ENCODE results near the gene ATP5PD. TPM values are rescaled to one million over a fixed set of nuclear protein-coding genes. Genes with fewer than 3 reads are reported as not detected.
"Not testable (repeated sequence)": the region's sequence is repeated elsewhere in the genome, so short reads cannot be mapped to it uniquely, and the experiment has no call there.

ATP5PD gene
- total RNA-seq, 1 donor from 2014 or later: 219 TPM

- not testable (repeated sequence) for DNase-seq (ENCODE audit: low read depth in 2 of 2)
These were observed 21.4 kb downstream of the ATP5PD start for GRCh38 chr17:75025398-75025734.

GRCh38 chr17:75024686-75025397 lies 21.9 kb downstream of the ATP5PD start:
- DNase-seq (ENCODE audit: low read depth in 2 of 2): no peak

GRCh38 chr17:75020331-75021110 lies 26.2 kb downstream of the ATP5PD start:
- no peak for DNase-seq (ENCODE audit: low read depth in 2 of 2)

- DNase-seq (ENCODE audit: low read depth in 2 of 2): no peak
These were observed 27.1 kb downstream of the ATP5PD start for GRCh38 chr17:75019710-75020109.

- DNase-seq (ENCODE audit: low read depth in 2 of 2): no peak
These were observed 27.6 kb downstream of the ATP5PD start for GRCh38 chr17:75019146-75019545.

GRCh38 chr17:75013092-75013559 lies 33.6 kb downstream of the ATP5PD start:
- DNase-seq (ENCODE audit: low read depth in 2 of 2): peak in 1 of 2 donors; percentile 20

GRCh38 chr17:75012346-75013091 lies 34.2 kb downstream of the ATP5PD start, which contains the start of gene MRPL58:
Gene MRPL58 (plus strand): TSS chr17:75012670. CDS start chr17:75012687, 17 bp downstream.
- peak; percentile 88 for DNase-seq (ENCODE audit: low read depth in 2 of 2)

GRCh38 chr17:75012096-75012345 lies 34.7 kb downstream of the ATP5PD start:
- no peak for DNase-seq (ENCODE audit: low read depth in 2 of 2)

- DNase-seq (ENCODE audit: low read depth in 2 of 2): peak; percentile 46 to 82
These were observed 35.2 kb downstream of the ATP5PD start for GRCh38 chr17:75011401-75012095.

- peak; percentile 84 to 98 for DNase-seq (ENCODE audit: low read depth in 2 of 2)
These were observed 35.9 kb downstream of the ATP5PD start for GRCh38 chr17:75010683-75011400.

- DNase-seq (ENCODE audit: low read depth in 2 of 2): no peak
These were observed 37.5 kb downstream of the ATP5PD start for GRCh38 chr17:75009139-75009724.

- no peak for DNase-seq (ENCODE audit: low read depth in 2 of 2)
These were observed 38.4 kb downstream of the ATP5PD start for GRCh38 chr17:75008373-75008772.

GRCh38 chr17:75006653-75007052 lies 40.1 kb downstream of the ATP5PD start:
- peak in 1 of 2 donors; percentile 40 for DNase-seq (ENCODE audit: low read depth in 2 of 2)

GRCh38 chr17:75006084-75006483 lies 40.7 kb downstream of the ATP5PD start:
- DNase-seq (ENCODE audit: low read depth in 2 of 2): not testable (repeated sequence)

GRCh38 chr17:75005291-75005690 lies 41.5 kb downstream of the ATP5PD start:
- DNase-seq (ENCODE audit: low read depth in 2 of 2): no peak

GRCh38 chr17:75004371-75004770 lies 42.4 kb downstream of the ATP5PD start:
- DNase-seq (ENCODE audit: low read depth in 2 of 2): no peak

- no peak for DNase-seq (ENCODE audit: low read depth in 2 of 2)
These were observed 42.8 kb downstream of the ATP5PD start for GRCh38 chr17:75003957-75004355.

GRCh38 chr17:75003070-75003956 lies 43.5 kb downstream of the ATP5PD start:
- no peak for DNase-seq (ENCODE audit: low read depth in 2 of 2)

All from lung microvascular endothelial cell (primary cell).